HAP-1 (cell line): ENCODE data around the gene CSAD.
"Not testable (repeated sequence)": the region's sequence is repeated elsewhere in the genome, so short reads cannot be mapped to it uniquely, and the experiment has no call there.

Source experiments
- DNase-seq, 2 experiments: peaks; one replicate each; pipeline ENCODE4 v3.0.0-alpha.2; 2016 to 2020; ENCODE audit warnings: low spot score in 2 of 2
- H3K27me3 ChIP-seq: fragments of 250-450 bp; sonication (Bioruptor Pico); 2 replicates; pipeline ENCODE4 v1.5.1; 2020; ENCODE audit warnings: low read depth, mild to moderate bottlenecking, moderate library complexity
- H3K36me3 ChIP-seq: fragments of 250-450 bp; sonication (Bioruptor Pico); replicated peaks from 2 replicates; pipeline ENCODE4 v1.5.1; 2020; ENCODE audit warnings: mild to moderate bottlenecking
- H3K4me1 ChIP-seq: fragments of 250-450 bp; sonication (Bioruptor Pico); 2 replicates; pipeline ENCODE4 v1.5.1; 2020; ENCODE audit warnings: mild to moderate bottlenecking
- H3K4me3 ChIP-seq: fragments of 250-450 bp; sonication (Bioruptor Pico); 2 replicates; pipeline ENCODE4 v1.5.1; 2020; ENCODE audit warnings: mild to moderate bottlenecking, moderate library complexity
- H3K9me3 ChIP-seq: fragments of 250-450 bp; sonication (Bioruptor Pico); 2 replicates; pipeline ENCODE4 v1.5.1; 2020; ENCODE audit warnings: mild to moderate bottlenecking, moderate library complexity
- in situ Hi-C: fragments of 300-500 bp; cut with MboI; formaldehyde crosslinking; loops from 3 replicates; pipeline ENCODE4 v1.14.3; 2020; ENCODE audit warnings: low sequenced_read_pairs, inconsistent platforms, mixed read lengths

The CSAD gene

GRCh38 chr12:53213348-53213747 lies 32.6 kb upstream of the CSAD start:
- Histone ChIP-seq H3K27me3 (no peaks in the 10 kb centered on the region), H3K4me1 (peaks cover 18% of the 10 kb centered on the region), H3K9me3 (no peaks in the 10 kb centered on the region; the same call in 1 of the 2 replicates), H3K36me3 (peaks cover 33% of the 10 kb centered on the region), H3K4me3 (no peak overlapping the region)
- in situ Hi-C loops: loop anchor here (5.0 kb wide), 1 partner anchor 74 kb away; no protein-coding TSS in a partner anchor
- DNase-seq: peak; percentile 73 to 92

GRCh38 chr12:53212931-53213330 lies 32.2 kb upstream of the CSAD start:
- in situ Hi-C loops: loop anchor here (5.0 kb wide), 1 partner anchor 74 kb away; no protein-coding TSS in a partner anchor
- DNase-seq: no peak

GRCh38 chr12:53211476-53212381 lies 31.0 kb upstream of the CSAD start:
- in situ Hi-C loops: loop anchor here (5.0 kb wide), 1 partner anchor 76 kb away; no protein-coding TSS in a partner anchor
- H3K4me3 ChIP-seq: no peak overlapping the region
- peak in 1 of 2 experiments; percentile 41 for DNase-seq
- no peaks in the 10 kb centered on the region for H3K27me3 ChIP-seq
- peaks cover 33% of the 10 kb centered on the region for H3K36me3 ChIP-seq
- no peaks in the 10 kb centered on the region; the same call in 1 of the 2 replicates for H3K9me3 ChIP-seq
- H3K4me1 ChIP-seq: peaks cover 2% of the 10 kb centered on the region; the same call in 1 of the 2 replicates

More at GRCh38 chr12:53212931-53213330, 32.2 kb upstream of the CSAD start:
- no peak overlapping the region for H3K4me3 ChIP-seq
- no peaks in the 10 kb centered on the region for H3K27me3 ChIP-seq
- H3K36me3 ChIP-seq: peaks cover 33% of the 10 kb centered on the region
- H3K9me3 ChIP-seq: no peaks in the 10 kb centered on the region; the same call in 1 of the 2 replicates
- peaks cover 14% of the 10 kb centered on the region for H3K4me1 ChIP-seq

DNA sequence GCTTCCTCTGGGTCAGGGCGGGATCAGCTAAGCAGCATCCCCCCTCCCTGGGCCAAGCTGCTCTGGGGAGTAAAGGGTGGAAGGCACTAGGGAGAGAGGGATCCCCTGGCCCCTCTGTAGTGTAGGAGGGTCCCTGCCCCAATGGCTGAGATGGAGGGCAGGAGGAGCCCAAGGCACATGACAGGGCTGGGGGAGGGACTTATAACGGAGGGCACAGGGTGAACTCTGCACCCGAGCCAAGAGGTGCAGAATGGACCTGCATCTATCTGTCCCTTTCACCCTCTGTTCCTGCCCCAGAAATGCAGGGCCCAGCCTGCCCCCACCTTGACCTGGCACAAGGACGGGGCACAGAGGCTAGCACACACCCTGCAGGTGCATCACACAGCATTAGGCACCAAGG lies 30.1 kb upstream of the CSAD start:
- DNase-seq: no peak
- Histone ChIP-seq H3K36me3 (peaks cover 33% of the 10 kb centered on the region), H3K4me3 (no peak overlapping the region), H3K4me1 (no peaks in the 10 kb centered on the region), H3K9me3 (no peaks in the 10 kb centered on the region; the same call in 1 of the 2 replicates), H3K27me3 (no peaks in the 10 kb centered on the region)
- in situ Hi-C loops: loop anchor here (5.0 kb wide), 1 partner anchor 76 kb away; no protein-coding TSS in a partner anchor

DNA sequence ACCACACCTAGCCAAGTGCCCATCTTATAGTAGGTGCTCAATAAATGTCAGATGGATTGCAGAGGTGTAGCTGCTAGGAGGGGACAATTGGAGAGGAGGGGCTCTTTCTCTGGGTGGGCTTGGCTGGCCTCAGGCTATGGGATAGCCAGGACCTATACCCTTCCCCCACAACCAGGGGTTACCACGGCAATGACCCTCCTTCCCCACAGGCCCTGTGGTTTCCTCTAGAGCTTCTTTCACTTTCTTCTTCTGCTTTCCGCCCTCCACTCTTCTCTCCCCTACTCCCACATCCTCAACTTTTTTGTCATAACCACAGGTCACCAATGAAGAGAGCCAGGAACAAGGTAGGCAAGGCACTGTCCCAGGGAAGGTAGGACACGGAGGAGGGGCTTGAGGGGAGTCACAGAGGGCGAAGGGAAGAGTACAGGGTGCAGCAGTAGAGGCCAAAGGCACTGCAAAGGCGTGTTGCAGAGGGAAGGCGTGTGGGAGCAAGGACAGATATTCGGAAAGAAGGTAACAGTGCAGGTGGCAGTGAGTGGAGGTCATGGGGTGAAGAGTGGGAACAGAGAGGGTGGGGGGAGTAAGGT lies 28.2 kb upstream of the CSAD start:
- no peak for DNase-seq
- in situ Hi-C loops: loop anchor here (10.0 kb wide), 1 partner anchor 306 kb away; no protein-coding TSS in a partner anchor
- Histone ChIP-seq H3K36me3 (peaks cover 30% of the 10 kb centered on the region), H3K4me1 (no peaks in the 10 kb centered on the region), H3K27me3 (no peaks in the 10 kb centered on the region), H3K9me3 (no peaks in the 10 kb centered on the region; the same call in 1 of the 2 replicates), H3K4me3 (no peak overlapping the region)

DNA sequence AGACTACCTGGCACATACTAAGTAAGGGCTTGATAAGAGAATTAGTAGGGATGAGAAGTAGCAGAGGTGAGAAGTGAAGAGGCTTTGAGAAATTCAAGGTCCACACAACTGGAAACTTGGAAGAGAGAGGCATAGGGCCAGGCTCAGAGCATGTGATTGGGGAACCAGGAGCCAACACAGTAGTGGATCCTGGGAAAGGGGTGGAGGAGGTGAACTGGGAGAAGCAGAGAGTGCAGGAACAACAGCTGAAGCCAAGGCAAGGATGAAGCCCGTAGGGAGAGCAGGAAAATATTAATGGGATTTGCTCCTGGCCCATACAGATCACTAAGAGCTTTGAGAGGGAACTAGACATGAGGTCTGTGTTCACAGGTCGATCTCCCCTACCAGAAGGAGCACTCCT lies 27.7 kb upstream of the CSAD start:
- H3K9me3 ChIP-seq: no peaks in the 10 kb centered on the region; the same call in 1 of the 2 replicates
- H3K4me1 ChIP-seq: no peaks in the 10 kb centered on the region
- in situ Hi-C loops: loop anchor here (10.0 kb wide), 1 partner anchor 306 kb away; no protein-coding TSS in a partner anchor
- H3K36me3 ChIP-seq: peaks cover 25% of the 10 kb centered on the region
- H3K4me3 ChIP-seq: no peak overlapping the region
- no peak for DNase-seq
- H3K27me3 ChIP-seq: no peaks in the 10 kb centered on the region

DNA sequence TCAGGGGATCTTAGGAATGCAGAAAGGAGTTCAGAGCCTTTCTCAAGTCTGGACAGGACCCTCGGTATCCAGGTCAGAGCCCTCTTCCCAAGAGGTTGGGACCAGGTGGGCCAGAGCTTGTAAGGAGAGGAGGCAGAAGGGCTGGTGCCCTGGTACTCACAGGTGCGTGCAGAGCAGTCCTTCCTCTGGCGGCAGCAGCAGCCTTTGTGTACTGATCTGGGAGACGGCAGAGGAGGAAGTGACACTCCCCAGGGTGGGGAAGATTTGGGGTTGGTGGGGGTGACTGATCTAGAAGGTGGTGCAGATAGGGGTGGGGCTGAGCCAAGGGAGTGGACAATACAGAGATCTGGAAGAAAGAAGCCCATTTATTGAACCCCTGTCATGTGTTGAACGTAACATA lies 26.3 kb upstream of the CSAD start, which contains the start of gene ITGB7:
ITGB7 (minus strand) TSS at position 210 of the 400 bp plus-strand sequence. CDS start 6,808 bp downstream, outside the sequence.
- Histone ChIP-seq H3K4me3 (no peak within 1 kb of the TSS), H3K36me3 (peaks cover 11% of the 10 kb centered on the region), H3K9me3 (no peaks in the 10 kb centered on the region; the same call in 1 of the 2 replicates), H3K27me3 (no peaks in the 10 kb centered on the region), H3K4me1 (no peaks in the 10 kb centered on the region)
- in situ Hi-C loops: loop anchor here (10.0 kb wide), 1 partner anchor 308 kb away; no protein-coding TSS in a partner anchor
- no peak for DNase-seq

DNA sequence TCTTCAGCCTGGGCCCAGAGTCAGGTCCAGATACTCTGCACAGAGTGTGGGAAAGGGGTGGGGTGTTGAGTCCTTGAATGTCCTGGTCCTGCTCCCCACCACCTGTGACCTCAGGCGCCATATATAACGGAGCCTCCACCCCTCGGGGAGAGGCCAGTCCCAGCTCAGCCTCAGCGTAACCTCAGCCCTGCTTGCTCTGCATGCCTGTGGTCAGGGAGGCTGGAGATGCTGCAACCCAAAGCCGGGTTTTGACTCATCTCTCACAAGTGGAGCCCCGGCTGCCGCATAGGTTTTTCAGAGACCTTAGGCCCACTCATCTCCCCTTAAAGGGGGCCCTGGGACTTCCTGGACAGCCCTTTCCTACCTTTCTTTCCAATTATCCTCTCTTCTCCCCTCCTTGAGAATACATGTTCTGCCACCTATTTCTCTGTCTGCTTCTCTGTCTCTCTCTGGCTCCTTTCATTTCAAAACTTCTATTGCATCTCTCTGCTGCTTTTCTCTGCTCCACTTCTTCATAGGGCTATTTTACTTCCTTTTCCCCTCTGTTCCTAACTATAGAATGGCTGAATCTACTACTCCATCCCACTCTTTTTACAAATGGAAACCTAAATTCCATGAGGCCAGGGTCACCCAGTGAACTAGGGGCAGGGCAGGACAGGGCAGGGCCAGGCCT lies 25.2 kb upstream of the CSAD start:
- DNase-seq: no peak
- in situ Hi-C loops: loop anchor here (10.0 kb wide), 1 partner anchor 309 kb away; no protein-coding TSS in a partner anchor
- Histone ChIP-seq H3K4me1 (no peaks in the 10 kb centered on the region), H3K9me3 (no peaks in the 10 kb centered on the region; the same call in 1 of the 2 replicates), H3K4me3 (no peak overlapping the region), H3K36me3 (no peaks in the 10 kb centered on the region), H3K27me3 (no peaks in the 10 kb centered on the region)

DNA sequence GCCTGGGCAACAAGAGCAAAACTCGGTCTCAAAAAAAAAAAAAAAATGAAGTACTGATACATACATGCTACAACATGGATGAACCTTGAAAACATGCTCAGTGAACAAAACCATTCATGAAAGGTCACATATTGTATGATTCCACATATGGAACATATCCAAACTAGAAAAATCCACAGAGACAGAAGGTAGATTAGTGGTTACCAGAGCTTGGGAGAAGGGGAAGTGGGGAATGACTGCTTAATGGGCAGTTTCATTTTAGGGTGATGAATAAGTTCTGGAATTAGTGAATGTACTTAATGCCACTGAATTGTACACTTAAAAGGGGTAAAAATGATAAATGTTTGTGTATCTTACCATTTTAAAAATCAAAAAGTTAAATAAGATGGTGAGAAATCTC lies 23.6 kb upstream of the CSAD start:
- H3K4me1 ChIP-seq: no peaks in the 10 kb centered on the region
- no peaks in the 10 kb centered on the region for H3K27me3 ChIP-seq
- no peak overlapping the region for H3K4me3 ChIP-seq
- in situ Hi-C loops: loop anchor here (10.0 kb wide), 1 partner anchor 310 kb away; no protein-coding TSS in a partner anchor
- no peak for DNase-seq
- no peaks in the 10 kb centered on the region for H3K36me3 ChIP-seq
- H3K9me3 ChIP-seq: no peaks in the 10 kb centered on the region

- in situ Hi-C loops: loop anchor here (10.0 kb wide), 1 partner anchor 312 kb away; no protein-coding TSS in a partner anchor
- H3K9me3 ChIP-seq, H3K4me3 ChIP-seq, DNase-seq, H3K27me3 ChIP-seq, H3K4me1 ChIP-seq, H3K36me3 ChIP-seq: not testable (repeated sequence)
Observed at GRCh38 chr12:53202316-53202715, 21.6 kb upstream of the CSAD start.

GRCh38 chr12:53201639-53202038 lies 20.9 kb upstream of the CSAD start:
- in situ Hi-C loops: loop anchor here (10.0 kb wide), 1 partner anchor 313 kb away; no protein-coding TSS in a partner anchor
- no peak for DNase-seq
- Histone ChIP-seq H3K9me3 (no peaks in the 10 kb centered on the region), H3K4me1 (no peaks in the 10 kb centered on the region), H3K36me3 (no peaks in the 10 kb centered on the region), H3K27me3 (no peaks in the 10 kb centered on the region), H3K4me3 (no peak overlapping the region)

- Histone ChIP-seq H3K27me3 (no peaks in the 10 kb centered on the region), H3K4me3 (no peak overlapping the region), H3K9me3 (no peaks in the 10 kb centered on the region), H3K4me1 (no peaks in the 10 kb centered on the region), H3K36me3 (no peaks in the 10 kb centered on the region)
- no peak for DNase-seq
- in situ Hi-C loops: loop anchor here (10.0 kb wide), 1 partner anchor 314 kb away; no protein-coding TSS in a partner anchor
Observed at GRCh38 chr12:53201177-53201541, 20.4 kb upstream of the CSAD start.
